Endothelial cell of umbilical vein (primary cell): ENCODE measurements around the gene CNTFR. TPM values are rescaled to one million over a fixed set of nuclear protein-coding genes. Genes with fewer than 3 reads are reported as not detected.

Experiments used
- BruUV-seq: library from RNA; stranded (reverse); fragments of 400-500 nt; replicated peaks from 2 replicates; lab custom pipeline; 2021; lab: Mats Ljungman, UMichigan
- CTCF ChIA-PET: fragments of 300-600, 350-600 bp; sonication (Branson Sonifier 250); formaldehyde crosslinking; loops from one replicate; lab custom pipeline; 2021; ENCODE audit warnings: antibody characterized with exemption, inconsistent platforms; lab: Charles Lee
- POLR2A ChIA-PET: fragments of 300-600, 350-600 bp; sonication (Branson Sonifier 250); formaldehyde crosslinking; loops from one replicate; lab custom pipeline; 2021; ENCODE audit warnings: antibody characterized with exemption, inconsistent platforms; lab: Charles Lee
- DNase-seq: peaks from one replicate; pipeline ENCODE4 v3.0.0-alpha.2; 2011; ENCODE audit warnings: low read depth, low spot score
- FAIRE-seq: peaks from 2 replicates; lab custom pipeline; 2011; peaks lifted over from hg19 to GRCh38; lab: Jason Lieb, UNC
- H2AFZ ChIP-seq: 2 replicates; pipeline ENCODE4 v1.6.0; 2012; ENCODE audit warnings: low read depth, low read length, control low read depth, inconsistent platforms
- H3K27ac ChIP-seq: 2 replicates; pipeline ENCODE4 v1.5.1; 2011; ENCODE audit warnings: low read depth, mild to moderate bottlenecking, control low read depth, low read length, moderate library complexity; ENCODE audit not compliant: insufficient read depth
- H3K27me3 ChIP-seq, 2 experiments: 2 replicates each; pipeline versions ENCODE4 v1.6.0 to v1.6.1; 2011; ENCODE audit warnings: low read length in 2 of 2, mixed read lengths in 1 of 2; ENCODE audit not compliant: control insufficient read depth in 2 of 2, insufficient read depth in 2 of 2
- H3K36me3 ChIP-seq, 2 experiments: 2 replicates in 1 of 2; 3 replicates in 1 of 2; pipeline ENCODE4 v1.5.1; 2011; ENCODE audit warnings: low read length in 2 of 2, mild to moderate bottlenecking in 1 of 2, moderate library complexity in 1 of 2; ENCODE audit not compliant: control insufficient read depth in 2 of 2, insufficient read depth in 2 of 2; ENCODE audit errors: extremely low read depth in 1 of 2
- H3K4me1 ChIP-seq: 3 replicates; pipeline ENCODE4 v1.5.1; 2011; ENCODE audit warnings: mild to moderate bottlenecking, low read length; ENCODE audit not compliant: control insufficient read depth, insufficient read depth; ENCODE audit errors: extremely low read depth
- H3K4me2 ChIP-seq: 2 replicates; pipeline ENCODE4 v1.6.1; 2011; ENCODE audit warnings: low read length, control low read depth, mixed read lengths; ENCODE audit not compliant: insufficient read depth
- H3K4me3 ChIP-seq, 3 experiments: fragments of 200-600 bp in 1 of 3; sonication (generic), shearing (Covaris generic) in 1 of 3; replicated peaks in 1 of 3; 2 replicates each; pipeline ENCODE4 v1.5.1; 2011 to 2016; ENCODE audit warnings: control low read depth in 3 of 3, low read length in 3 of 3, mild to moderate bottlenecking in 2 of 3, inconsistent platforms in 1 of 3, low read depth in 1 of 3, moderate library complexity in 1 of 3; ENCODE audit not compliant: insufficient read depth in 1 of 3
- H3K79me2 ChIP-seq: 2 replicates; pipeline ENCODE4 v1.6.0; 2012; ENCODE audit warnings: low read length, inconsistent platforms; ENCODE audit not compliant: control insufficient read depth, insufficient read depth
- H3K9ac ChIP-seq: replicated peaks from 2 replicates; pipeline ENCODE3; 2011; ENCODE audit warnings: low read length, control low read depth; ENCODE audit not compliant: insufficient read depth; ENCODE audit errors: extremely low read depth
- H3K9me1 ChIP-seq: replicated peaks from 3 replicates; pipeline ENCODE4 v1.6.0; 2011; ENCODE audit warnings: mild to moderate bottlenecking, low read length; ENCODE audit not compliant: control insufficient read depth, insufficient read depth; ENCODE audit errors: extremely low read depth
- H3K9me3 ChIP-seq: replicated peaks from 2 replicates; pipeline ENCODE4 v1.5.1; 2012; ENCODE audit warnings: low read length, inconsistent platforms; ENCODE audit not compliant: control insufficient read depth, insufficient read depth
- H4K20me1 ChIP-seq: replicated peaks from 2 replicates; pipeline ENCODE3; 2011; ENCODE audit warnings: mild to moderate bottlenecking, low read length; ENCODE audit not compliant: control insufficient read depth, insufficient read depth; ENCODE audit errors: extremely low read depth
- CTCF ChIP-seq, 2 donors: IDR thresholded peaks; 1 replicate in 1 of 2; 2 replicates in 1 of 2; pipeline ENCODE4 v1.5.1; 2011; ENCODE audit warnings: low read length in 2 of 2, mild to moderate bottlenecking in 2 of 2, moderate library complexity in 2 of 2, control low read depth in 1 of 2, inconsistent platforms in 1 of 2, low read depth in 1 of 2; ENCODE audit not compliant: insufficient read depth in 1 of 2; ENCODE audit errors: extremely low read depth in 1 of 2
- EZH2 ChIP-seq: IDR thresholded peaks from 2 replicates; pipeline ENCODE4 v1.6.1; 2012; ENCODE audit warnings: borderline replicate concordance, low read depth, mild to moderate bottlenecking, moderate library complexity, low read length, inconsistent platforms; ENCODE audit not compliant: severe bottlenecking
- FOS ChIP-seq: IDR thresholded peaks from 2 replicates; pipeline ENCODE4 v1.6.1; 2011; ENCODE audit warnings: mild to moderate bottlenecking, low read length, moderate library complexity, borderline replicate concordance; ENCODE audit not compliant: insufficient read depth
- GATA2 ChIP-seq: IDR thresholded peaks from 2 replicates; pipeline ENCODE4 v1.7.0; 2011; ENCODE audit warnings: low read depth, mild to moderate bottlenecking, moderate library complexity, mixed read lengths, low read length; ENCODE audit not compliant: insufficient read length, insufficient read depth
- JUN ChIP-seq: IDR thresholded peaks from 2 replicates; pipeline ENCODE4 v1.6.1; 2011; ENCODE audit warnings: borderline replicate concordance, low read depth; ENCODE audit not compliant: insufficient read length, insufficient read depth
- MAX ChIP-seq: IDR thresholded peaks from 2 replicates; pipeline ENCODE4 v1.6.1; 2011; ENCODE audit not compliant: insufficient read depth, insufficient read length
- MYC ChIP-seq: IDR thresholded peaks from one replicate; pipeline ENCODE4 v1.6.1; 2011; ENCODE audit warnings: mild to moderate bottlenecking, low read depth, low read length
- POLR2A ChIP-seq: IDR thresholded peaks from 2 replicates; pipeline ENCODE4 v1.6.1; 2012; ENCODE audit warnings: low read depth, mild to moderate bottlenecking, control low read depth, low read length
- POLR2AphosphoS5 ChIP-seq: IDR thresholded peaks from 2 replicates; pipeline ENCODE4 v1.6.1; 2012; ENCODE audit warnings: low read depth, mild to moderate bottlenecking, control low read depth, low read length, moderate library complexity; ENCODE audit not compliant: insufficient read depth
- dilution Hi-C: fragments of 300-500 bp; cut with MboI; formaldehyde crosslinking; loops from one replicate; pipeline ENCODE4 v1.15.0; 2019; ENCODE audit warnings: low sequenced_read_pairs; ENCODE audit not compliant: extremely low pct_ligation_motif_present
- intact Hi-C: fragments of 100-400 bp; cut with micrococcal nuclease; formaldehyde crosslinking; loops from one replicate; pipeline ENCODE4 v1.10.0; 2022
- polyA plus RNA-seq, 4 experiments: library from polyadenylated mRNA; depleted of rRNA in 3 of 4; stranded (reverse) in 3 of 4; unstranded in 1 of 4; fragments of >200 nt; gene quantifications; 2 replicates each; pipeline versions ENCODE4 v1.2.1 to v1.2.3, GENCODE V29; 2011 to 2012; ENCODE audit warnings: missing spikeins in 1 of 4
- total RNA-seq: library from RNA; stranded (reverse); gene quantifications from 2 replicates; pipeline ENCODE4 v1.2.3, GENCODE V29; 2021

Gene CNTFR
- total and polyA plus RNA-seq, 2 donors (not counting 3 experiments of a cell fraction or from before 2014, with no cell fraction given): not detected

DNA sequence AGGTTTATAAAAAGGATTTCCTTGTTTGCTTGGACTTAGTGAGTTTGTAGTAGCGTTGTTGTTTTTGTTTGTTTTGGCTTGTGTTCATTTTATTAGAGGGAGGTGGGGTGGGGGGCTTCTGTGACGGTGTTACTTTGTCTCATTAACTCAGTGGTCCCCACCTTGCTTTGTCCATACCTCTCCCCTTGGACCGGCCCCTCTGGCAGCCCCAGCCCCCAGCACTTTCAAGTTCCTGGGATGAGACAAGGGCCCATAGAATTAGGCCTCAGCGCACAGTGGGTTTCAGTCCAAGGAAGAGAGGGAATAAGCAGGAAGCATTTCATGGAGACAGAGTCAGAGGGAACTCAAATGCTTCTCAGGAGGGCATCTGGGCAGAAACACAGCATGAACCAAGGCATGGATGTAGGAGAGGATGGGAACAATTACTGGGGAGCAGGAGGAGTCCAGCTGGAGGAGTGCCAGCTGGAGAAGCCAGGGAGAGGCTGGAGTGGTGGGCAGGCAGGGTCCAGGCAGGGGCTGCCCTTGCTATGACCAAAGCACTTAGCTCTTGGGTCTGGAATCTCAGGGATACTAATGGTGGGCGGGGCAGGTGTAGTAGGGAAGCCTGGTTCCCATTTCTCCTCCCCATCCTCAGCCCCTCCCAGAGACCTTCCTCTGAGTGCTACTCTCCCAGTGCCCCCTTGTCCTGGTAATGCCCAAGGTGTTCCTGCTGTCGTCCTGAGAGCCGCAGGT is 43.3 kb downstream of the CNTFR start:
- Histone ChIP-seq H3K27ac (no peak overlapping the region), H3K36me3 (no peaks in the 10 kb centered on the region), H3K9me1 (no peaks in the 10 kb centered on the region), H3K4me3 (no peak overlapping the region), H3K79me2 (no peaks in the 10 kb centered on the region), H3K27me3 (peaks cover 7 to 8% of the 10 kb centered on the region in 2 experiments), H4K20me1 (no peaks in the 10 kb centered on the region), H2AFZ (no peak overlapping the region), H3K4me1 (no peaks in the 10 kb centered on the region), H3K4me2 (no peak overlapping the region), H3K9me3 (no peaks in the 10 kb centered on the region), H3K9ac (no peak overlapping the region)
- dilution Hi-C loops: no loop called here
- intact Hi-C loops: loop anchor here (2.0 kb wide), 2 partner anchors 45 to 213 kb away; no protein-coding TSS in a partner anchor
- DNase-seq: no peak
- CTCF ChIA-PET: interaction anchor here (0.9 to 11.1 kb wide), 8 partner anchors 43 to 142 kb away, joined by 3 to 326 read pairs (median 20); no protein-coding TSS in a partner anchor
- POLR2A ChIA-PET: no interaction called here
- no TSS peak for BruUV-seq
- FAIRE-seq: no peak
- TF ChIP-seq FOS (no peak), JUN (no peak), EZH2 (no peak), POLR2AphosphoS5 (no peak), GATA2 (no peak)

DNA sequence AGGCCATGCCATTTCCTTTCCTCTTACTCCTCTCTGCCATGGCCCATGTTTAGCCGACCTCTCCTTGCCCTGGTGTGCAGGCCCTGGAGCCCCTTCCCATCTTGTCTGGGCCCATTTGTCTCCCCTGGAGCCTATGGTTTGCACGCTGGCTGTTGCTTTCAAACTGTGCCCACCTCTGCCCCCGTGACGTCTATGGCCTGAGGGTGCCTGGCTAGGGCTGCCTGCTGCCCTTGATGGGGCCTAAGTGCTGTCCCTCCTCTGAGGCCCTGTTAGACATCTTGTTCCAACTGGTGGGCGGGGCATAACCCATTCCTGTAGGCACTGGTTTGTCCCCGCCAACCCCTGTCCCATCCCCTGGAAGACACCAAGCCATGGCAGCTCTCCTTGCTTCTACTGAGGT is 44.0 kb downstream of the CNTFR start:
- TF ChIP-seq GATA2: no peak
- no peak for TF ChIP-seq MYC
- no peak for TF ChIP-seq JUN
- no peak for TF ChIP-seq MAX
- TF ChIP-seq POLR2AphosphoS5: no peak
- TF ChIP-seq POLR2A: no peak
- no peak for TF ChIP-seq FOS
- TF ChIP-seq EZH2: no peak
- TF ChIP-seq CTCF (IDR thresholded peaks at IDR 0.05; ENCODE audit: extremely low read depth in 1 of 2, insufficient read depth in 1 of 2, low read depth in 1 of 2, low read length in 2 of 2): no peak
- Histone ChIP-seq H3K9ac (no peak overlapping the region), H3K36me3 (no peaks in the 10 kb centered on the region), H2AFZ (no peak overlapping the region), H3K4me3 (no peak overlapping the region), H4K20me1 (no peaks in the 10 kb centered on the region), H3K79me2 (no peaks in the 10 kb centered on the region), H3K4me2 (no peak overlapping the region), H3K4me1 (no peaks in the 10 kb centered on the region), H3K9me1 (no peaks in the 10 kb centered on the region), H3K9me3 (no peaks in the 10 kb centered on the region), H3K27ac (no peak overlapping the region), H3K27me3 (peaks cover 7 to 8% of the 10 kb centered on the region in 2 experiments)
- intact Hi-C loops (no loop called here), dilution Hi-C loops (no loop called here)
- no peak for FAIRE-seq
- BruUV-seq: no TSS peak
- POLR2A ChIA-PET: no interaction called here
- no peak for DNase-seq
- CTCF ChIA-PET: interaction anchor here (1.4 to 11.1 kb wide), 4 partner anchors 43 to 141 kb away, joined by 3 to 326 read pairs (median 72); no protein-coding TSS in a partner anchor
